ENCODE data around the gene LIN7A.
"Not testable (repeated sequence)": the region's sequence is repeated elsewhere in the genome, so short reads cannot be mapped to it uniquely, and the experiment has no call there.

LIN7A gene

GRCh38 chr12:80917651-80918050 is 20.1 kb downstream of the LIN7A start:
- no peak for DNase-seq

- DNase-seq, result no peak
Measured at GRCh38 chr12:80912901-80913770, 24.6 kb downstream of the LIN7A start.

- no peak for DNase-seq
Measured at GRCh38 chr12:80909370-80909769, 28.4 kb downstream of the LIN7A start.

GRCh38 chr12:80902711-80903110 is 35.0 kb downstream of the LIN7A start:
- no peak for DNase-seq

- no peak for DNase-seq
Measured at GRCh38 chr12:80901661-80902060, 36.1 kb downstream of the LIN7A start.

- no peak for DNase-seq
Measured at GRCh38 chr12:80895240-80895639, 42.5 kb downstream of the LIN7A start.

GRCh38 chr12:80894179-80894578 is 43.6 kb downstream of the LIN7A start:
- no peak for DNase-seq

GRCh38 chr12:80892597-80893445 is 44.9 kb downstream of the LIN7A start:
- DNase-seq, result no peak

- DNase-seq, result no peak
Measured at GRCh38 chr12:80884651-80885050, 53.1 kb downstream of the LIN7A start.

GRCh38 chr12:80881106-80881505 is 56.6 kb downstream of the LIN7A start:
- DNase-seq, result no peak

GRCh38 chr12:80878452-80878851 is 59.3 kb downstream of the LIN7A start:
- DNase-seq, result not testable (repeated sequence)

GRCh38 chr12:80877721-80878265 is 59.9 kb downstream of the LIN7A start:
- peak in 1 of 2 experiments; percentile 52 for DNase-seq

GRCh38 chr12:80872053-80872452 is 65.7 kb downstream of the LIN7A start:
- DNase-seq, result no peak

- no peak for DNase-seq
Measured at GRCh38 chr12:80869264-80869663, 68.5 kb downstream of the LIN7A start.

GRCh38 chr12:80868576-80868975 is 69.2 kb downstream of the LIN7A start:
- no peak for DNase-seq

GRCh38 chr12:80867941-80868340 is 69.8 kb downstream of the LIN7A start:
- no peak for DNase-seq

GRCh38 chr12:80864046-80864735 is 73.5 kb downstream of the LIN7A start:
- no peak for DNase-seq

GRCh38 chr12:80862531-80862930 is 75.2 kb downstream of the LIN7A start:
- no peak for DNase-seq

GRCh38 chr12:80861641-80862378 is 75.9 kb downstream of the LIN7A start:
- no peak for DNase-seq

GRCh38 chr12:80860928-80861327 is 76.8 kb downstream of the LIN7A start:
- no peak for DNase-seq

- DNase-seq, result no peak
Measured at GRCh38 chr12:80860206-80860605, 77.5 kb downstream of the LIN7A start.

- DNase-seq, result no peak
Measured at GRCh38 chr12:80858356-80858755, 79.4 kb downstream of the LIN7A start.

All from NCI-H2081 (cell line).